MM.1S (cell line): ENCODE results near the gene CHAMP1.

ENCODE experiments used
- DNase-seq: peaks from one replicate; pipeline ENCODE4 v3.0.0-alpha.2; 2015
- H2AFZ ChIP-seq: fragments of 300-600 bp; sonication (generic); 2 replicates; pipeline ENCODE4 v1.6.0; 2016; ENCODE audit warnings: antibody characterized with exemption, low read length
- H3F3A ChIP-seq: fragments of 300-600 bp; sonication (generic); 2 replicates; pipeline ENCODE4 v1.6.1; 2016; ENCODE audit warnings: mild to moderate bottlenecking, antibody characterized with exemption, low read length, moderate library complexity, mixed read lengths; ENCODE audit not compliant: insufficient read depth
- H3K27ac ChIP-seq: fragments of 300-600 bp; sonication (generic); 2 replicates; pipeline ENCODE4 v1.5.1; 2016; ENCODE audit warnings: mild to moderate bottlenecking, low read length
- H3K27me3 ChIP-seq: fragments of 300-600 bp; sonication (generic); replicated peaks from 2 replicates; pipeline ENCODE4 v1.6.0; 2016; ENCODE audit warnings: low read length; ENCODE audit not compliant: insufficient read depth
- H3K36me3 ChIP-seq: fragments of 300-600 bp; sonication (generic); replicated peaks from 2 replicates; pipeline ENCODE4 v1.6.1; 2016; ENCODE audit warnings: mild to moderate bottlenecking, low read length, mixed read lengths; ENCODE audit not compliant: insufficient read depth
- H3K4me1 ChIP-seq: fragments of 300-600 bp; sonication (generic); 2 replicates; pipeline ENCODE4 v1.6.1; 2016; ENCODE audit warnings: low read length, mixed read lengths
- H3K4me2 ChIP-seq: fragments of 300-600 bp; sonication (generic); 2 replicates; pipeline ENCODE4 v1.6.0; 2016; ENCODE audit warnings: low read depth, low read length
- H3K4me3 ChIP-seq: fragments of 300-600 bp; sonication (generic); 2 replicates; pipeline ENCODE4 v1.5.1; 2016; ENCODE audit warnings: low read length, mixed read lengths
- H3K79me2 ChIP-seq: fragments of 300-600 bp; sonication (generic); 2 replicates; pipeline ENCODE4 v1.6.1; 2016; ENCODE audit warnings: mixed run types, low read length, mixed read lengths
- H3K9ac ChIP-seq: fragments of 300-600 bp; sonication (generic); 2 replicates; pipeline ENCODE4 v1.6.1; 2016; ENCODE audit warnings: low read length, mixed read lengths
- H3K9me2 ChIP-seq: fragments of 300-600 bp; sonication (generic); replicated peaks from 2 replicates; pipeline ENCODE4 v1.6.1; 2016; ENCODE audit warnings: mild to moderate bottlenecking, low read length, mixed read lengths; ENCODE audit not compliant: insufficient read depth
- H3K9me3 ChIP-seq: fragments of 300-600 bp; sonication (generic); replicated peaks from 2 replicates; pipeline ENCODE4 v1.6.1; 2016; ENCODE audit warnings: mild to moderate bottlenecking, low read length, mixed read lengths; ENCODE audit not compliant: insufficient read depth
- H4K20me1 ChIP-seq: fragments of 300-600 bp; sonication (generic); 2 replicates; pipeline ENCODE4 v1.6.1; 2016; ENCODE audit warnings: mild to moderate bottlenecking, low read length, moderate library complexity, mixed read lengths; ENCODE audit not compliant: insufficient read depth
- CTCF ChIP-seq: fragments of 300-600 bp; sonication (generic); IDR thresholded peaks from 2 replicates; pipeline ENCODE4 v1.5.1; 2016; ENCODE audit warnings: antibody characterized with exemption, low read length, mixed read lengths
- EZH2 ChIP-seq: fragments of 300-600 bp; sonication (generic); optimal IDR thresholded peaks from 2 replicates; pipeline ENCODE3; 2017; ENCODE audit warnings: low read depth, mild to moderate bottlenecking, antibody characterized with exemption, low read length, mixed read lengths
- EZH2phosphoT487 ChIP-seq: fragments of 300-600 bp; sonication (generic); IDR thresholded peaks from 2 replicates; pipeline ENCODE4 v1.6.1; 2018; ENCODE audit warnings: antibody characterized with exemption, low read length

Gene CHAMP1

GRCh38 chr13:114310956-114311355, 3.3 kb upstream of the CHAMP1 start:
- Histone ChIP-seq H3K9me3 (no peaks in the 10 kb centered on the region), H3F3A (peaks cover 40% of the 10 kb centered on the region), H3K4me1 (peaks cover 38% of the 10 kb centered on the region), H3K4me3 (no peak overlapping the region), H3K27ac (no peak overlapping the region), H3K27me3 (no peaks in the 10 kb centered on the region), H4K20me1 (no peaks in the 10 kb centered on the region), H3K9me2 (no peaks in the 10 kb centered on the region), H2AFZ (no peak overlapping the region), H3K36me3 (no peaks in the 10 kb centered on the region), H3K79me2 (peaks cover 12% of the 10 kb centered on the region), H3K9ac (no peak overlapping the region), H3K4me2 (no peak overlapping the region)
- no peak for TF ChIP-seq CTCF
- no peak for TF ChIP-seq EZH2phosphoT487
- no peak for TF ChIP-seq EZH2
- no peak for DNase-seq

- no peaks in the 10 kb centered on the region for H3K36me3 ChIP-seq
- H3F3A ChIP-seq, result peaks cover 40% of the 10 kb centered on the region
- no peaks in the 10 kb centered on the region for H4K20me1 ChIP-seq
- H3K9me2 ChIP-seq, result no peaks in the 10 kb centered on the region
- no peak overlapping the region for H2AFZ ChIP-seq
- no peak overlapping the region for H3K4me3 ChIP-seq
- H3K27me3 ChIP-seq, result no peaks in the 10 kb centered on the region
- no peak overlapping the region for H3K9ac ChIP-seq
- H3K9me3 ChIP-seq, result no peaks in the 10 kb centered on the region
- DNase-seq, result no peak
- H3K4me2 ChIP-seq, result no peak overlapping the region
- peaks cover 38% of the 10 kb centered on the region for H3K4me1 ChIP-seq
- peaks cover 16% of the 10 kb centered on the region for H3K79me2 ChIP-seq
- no peak overlapping the region for H3K27ac ChIP-seq
- TF ChIP-seq CTCF, result no peak
- TF ChIP-seq EZH2phosphoT487, result no peak
- no peak for TF ChIP-seq EZH2
Measured at GRCh38 chr13:114311387-114311786, 2.9 kb upstream of the CHAMP1 start.

- TF ChIP-seq EZH2phosphoT487 (no peak), EZH2 (no peak), CTCF (no peak)
- Histone ChIP-seq H3K79me2 (peaks cover 22% of the 10 kb centered on the region), H3K9me2 (no peaks in the 10 kb centered on the region), H2AFZ (no peak overlapping the region), H3F3A (peaks cover 40% of the 10 kb centered on the region), H3K36me3 (no peaks in the 10 kb centered on the region), H4K20me1 (no peaks in the 10 kb centered on the region), H3K9me3 (no peaks in the 10 kb centered on the region), H3K4me3 (no peak overlapping the region), H3K4me1 (peaks cover 38% of the 10 kb centered on the region), H3K27me3 (no peaks in the 10 kb centered on the region), H3K27ac (no peak overlapping the region), H3K9ac (no peak overlapping the region), H3K4me2 (no peak overlapping the region; the same call in 1 of the 2 replicates)
- no peak for DNase-seq
Measured at GRCh38 chr13:114311908-114312307, 2.4 kb upstream of the CHAMP1 start.
